ENCODE results near the gene RAB5B. TPM values are rescaled to one million over a fixed set of nuclear protein-coding genes. Genes with fewer than 3 reads are reported as not detected.

RAB5B gene
- total RNA-seq, 1 experiment from 2014 or later: 48.4 TPM

DNA sequence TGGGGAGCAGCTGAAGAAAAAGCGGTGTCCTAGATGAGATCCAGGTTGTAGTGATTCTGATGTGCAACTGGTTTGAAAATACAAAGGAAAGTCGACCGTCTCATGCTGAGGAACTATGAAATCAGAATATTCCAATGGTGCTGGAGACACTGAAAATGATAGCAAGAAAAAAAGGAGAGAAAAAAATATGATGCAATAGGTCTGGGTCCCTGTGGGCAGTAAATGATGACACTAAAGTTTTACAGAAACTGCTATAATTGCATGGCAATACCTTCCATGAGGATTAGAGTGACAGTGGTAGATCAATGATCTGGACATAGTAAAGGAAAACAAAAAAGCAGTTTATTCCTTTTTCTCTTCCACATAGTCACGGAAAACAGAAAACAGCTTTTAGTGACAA lies 48.5 kb upstream of the RAB5B start:
- H3K4ac ChIP-seq (ENCODE audit: low read depth, low read length): no peak overlapping the region
- H2AK5ac ChIP-seq (ENCODE audit: insufficient read length, low read length): no peak overlapping the region
- H4K20me1 ChIP-seq (ENCODE audit: control insufficient read depth, insufficient read depth, insufficient read length): no peaks in the 10 kb centered on the region

More for the DNA sequence above, 48.5 kb upstream of the RAB5B start:
- Histone ChIP-seq H3K9me3 (ENCODE audit: control insufficient read depth, low read depth, low read length) (no peaks in the 10 kb centered on the region), H3K79me1 (ENCODE audit: insufficient read depth, low read depth, low read length, poor library complexity, severe bottlenecking) (peaks cover 9% of the 10 kb centered on the region), H2BK12ac (ENCODE audit: insufficient read length, low read depth, low read length) (no peak overlapping the region), H3K18ac (ENCODE audit: insufficient read length, low read depth, low read length) (no peak overlapping the region), H3K23ac (ENCODE audit: insufficient read length, low read depth, low read length) (no peak overlapping the region), H3T11ph (ENCODE audit: low read length) (no peak overlapping the region), H2BK5ac (ENCODE audit: insufficient read length, low read length) (no peak overlapping the region), H3K27ac (ENCODE audit: insufficient read length, low read depth, low read length) (no peak overlapping the region), H2AFZ (ENCODE audit: low read length) (no peak overlapping the region), H4K5ac (ENCODE audit: insufficient read length, low read depth, low read length) (no peak overlapping the region), H2BK120ac (ENCODE audit: low read depth, low read length, poor library complexity, severe bottlenecking) (no peak overlapping the region), H3K79me2 (ENCODE audit: insufficient read depth, low read length) (peaks cover 35% of the 10 kb centered on the region; the same call in 1 of the 2 replicates), H2BK15ac (ENCODE audit: low read depth, low read length) (no peak overlapping the region), H3K27me3 (ENCODE audit: insufficient read depth, low read length) (no peaks in the 10 kb centered on the region), H3K4me1 (ENCODE audit: insufficient read depth, low read length) (peaks cover 3% of the 10 kb centered on the region; the same call in 1 of the 2 replicates), H3K4me2 (ENCODE audit: insufficient read depth, insufficient read length, low read length) (peak overlapping the region; percentile 90), H2BK20ac (ENCODE audit: low read depth, low read length, poor library complexity, severe bottlenecking) (no peak overlapping the region), H4K91ac (ENCODE audit: insufficient read length, low read depth, low read length) (no peak overlapping the region), H3K56ac (ENCODE audit: insufficient read length, low read depth, low read length) (no peak overlapping the region), H3K23me2 (ENCODE audit: insufficient read length, low read depth, low read length, poor library complexity, severe bottlenecking) (peaks cover 6% of the 10 kb centered on the region), H3K14ac (ENCODE audit: insufficient read depth, low read length) (no peak overlapping the region), H4K8ac (replicated peaks; ENCODE audit: insufficient read length, low read depth, low read length) (no peak overlapping the region), H3K9ac (ENCODE audit: extremely low read depth, insufficient read length, low read length) (peak overlapping the region; percentile 14)
- Mint-ChIP-seq H3K27me3 (ENCODE audit: low read depth) (no peaks in the 10 kb centered on the region), H3K4me3 (peak overlapping the region; percentile 96 to 99), H3K4me1 (peaks cover 26 to 29% of the 10 kb centered on the region in 2 experiments), H3K9me3 (no peaks in the 10 kb centered on the region), H3K27ac (peak overlapping the region; percentile 14 to 62 (median 20); a peak in 5 of 7 replicates), H3K36me3 (ENCODE audit: insufficient read depth in 1 of 3, low read depth in 3 of 3) (peaks cover 11 to 34% (median 33%) of the 10 kb centered on the region in 3 experiments; a peak in 6 of 7 replicates)
- DNase-seq: no peak
- TF ChIP-seq, protein P1, sequence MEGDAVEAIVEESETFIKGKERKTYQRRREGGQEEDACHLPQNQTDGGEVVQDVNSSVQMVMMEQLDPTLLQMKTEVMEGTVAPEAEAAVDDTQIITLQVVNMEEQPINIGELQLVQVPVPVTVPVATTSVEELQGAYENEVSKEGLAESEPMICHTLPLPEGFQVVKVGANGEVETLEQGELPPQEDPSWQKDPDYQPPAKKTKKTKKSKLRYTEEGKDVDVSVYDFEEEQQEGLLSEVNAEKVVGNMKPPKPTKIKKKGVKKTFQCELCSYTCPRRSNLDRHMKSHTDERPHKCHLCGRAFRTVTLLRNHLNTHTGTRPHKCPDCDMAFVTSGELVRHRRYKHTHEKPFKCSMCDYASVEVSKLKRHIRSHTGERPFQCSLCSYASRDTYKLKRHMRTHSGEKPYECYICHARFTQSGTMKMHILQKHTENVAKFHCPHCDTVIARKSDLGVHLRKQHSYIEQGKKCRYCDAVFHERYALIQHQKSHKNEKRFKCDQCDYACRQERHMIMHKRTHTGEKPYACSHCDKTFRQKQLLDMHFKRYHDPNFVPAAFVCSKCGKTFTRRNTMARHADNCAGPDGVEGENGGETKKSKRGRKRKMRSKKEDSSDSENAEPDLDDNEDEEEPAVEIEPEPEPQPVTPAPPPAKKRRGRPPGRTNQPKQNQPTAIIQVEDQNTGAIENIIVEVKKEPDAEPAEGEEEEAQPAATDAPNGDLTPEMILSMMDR (conservative IDR thresholded peaks at IDR 0.05): no peak
- WGBS (ENCODE audit: extremely low coverage, insufficient read length, low lambda C conversion rate): no CpG with 5 or more reads among the region's 4 CpGs
